GM12878 (cell line): ENCODE measurements around the gene RAD1.

Source experiments
- CTCF ChIP-seq, 3 experiments: IDR thresholded peaks in 2 of 3; conservative IDR thresholded peaks in 1 of 3; 2 replicates each; pipeline ENCODE4 v1.5.1; 2011; ENCODE audit warnings: low read depth in 3 of 3, low read length in 3 of 3, mild to moderate bottlenecking in 3 of 3, control low read depth in 2 of 3, moderate library complexity in 2 of 3, inconsistent platforms in 1 of 3, mixed read lengths in 1 of 3; ENCODE audit not compliant: control insufficient read depth in 2 of 3, insufficient read depth in 1 of 3; ENCODE audit errors: extremely low read depth in 1 of 3
- DPF2 ChIP-seq: fragments of 450-650 bp; IDR thresholded peaks from 2 replicates; pipeline ENCODE4 v1.6.1; 2017; ENCODE audit warnings: mild to moderate bottlenecking
- POLR2A ChIP-seq: IDR thresholded peaks from 2 replicates; pipeline ENCODE4 v1.6.1; 2011; ENCODE audit warnings: low read depth, mild to moderate bottlenecking, low read length

GRCh38 chr5:34891981-34892380 lies 23.3 kb downstream of the RAD1 start:
- TF ChIP-seq DPF2: no peak
- TF ChIP-seq CTCF (IDR thresholded peaks at IDR 0.05 in 2 of 3, conservative IDR thresholded peaks at IDR 0.05 in 1 of 3; ENCODE audit: control insufficient read depth in 2 of 3, extremely low read depth in 1 of 3, insufficient read depth in 1 of 3, low read depth in 3 of 3, low read length in 3 of 3): no peak
- TF ChIP-seq POLR2A: no peak
